MCF 10A (cell line): ENCODE data around the gene ARFGEF3. TPM values are rescaled to one million over a fixed set of nuclear protein-coding genes. Genes with fewer than 3 reads are reported as not detected.

Experiments used
- BruUV-seq: library from RNA; stranded (reverse); fragments of 400-500 nt; replicated peaks from 2 replicates; lab custom pipeline; 2021; lab: Mats Ljungman, UMichigan
- CTCF ChIA-PET: fragments of 300-600 bp; sonication (Branson Sonifier 250); formaldehyde crosslinking; extraction: SDS; loops from one replicate; lab custom pipeline; 2021; ENCODE audit warnings: antibody characterized with exemption, inconsistent platforms; lab: Yijun Ruan, JAX
- POLR2A ChIA-PET: fragments of 300-600, 350-650 bp; sonication (Branson Sonifier 250); formaldehyde crosslinking; extraction: SDS; loops from one replicate; lab custom pipeline; 2020; ENCODE audit warnings: antibody characterized with exemption, inconsistent platforms; lab: Yijun Ruan, JAX
- DNase-seq: peaks from one replicate; pipeline ENCODE4 v3.0.0-alpha.2; 2018; ENCODE audit not compliant: unreplicated experiment
- H3K27ac Mint-ChIP-seq: one replicate; pipeline ENCODE4 v1.8.0; 2022; ENCODE audit warnings: mild to moderate bottlenecking, low read depth, mixed read lengths; ENCODE audit not compliant: unreplicated experiment
- H3K27me3 Mint-ChIP-seq: one replicate; pipeline ENCODE4 v1.8.0; 2022; ENCODE audit warnings: mixed read lengths; ENCODE audit not compliant: insufficient read depth, unreplicated experiment
- H3K36me3 Mint-ChIP-seq: one replicate; pipeline ENCODE4 v1.8.0; 2022; ENCODE audit warnings: mild to moderate bottlenecking, moderate library complexity, mixed read lengths; ENCODE audit not compliant: insufficient read depth, unreplicated experiment
- H3K4me1 Mint-ChIP-seq: one replicate; pipeline ENCODE4 v1.8.0; 2022; ENCODE audit warnings: mixed read lengths; ENCODE audit not compliant: insufficient read depth, unreplicated experiment
- H3K4me3 Mint-ChIP-seq: one replicate; pipeline ENCODE4 v1.8.0; 2022; ENCODE audit warnings: mild to moderate bottlenecking, moderate library complexity, mixed read lengths; ENCODE audit not compliant: unreplicated experiment
- H3K9me3 Mint-ChIP-seq: one replicate; pipeline ENCODE4 v1.8.0; 2022; ENCODE audit warnings: mixed read lengths; ENCODE audit not compliant: unreplicated experiment
- intact Hi-C: fragments of 100-400 bp; cut with micrococcal nuclease; formaldehyde crosslinking; loops from 2 replicates; pipeline ENCODE4 v1.14.1; 2022
- total RNA-seq: library from RNA; stranded (reverse); gene quantifications from 2 replicates; pipeline ENCODE4 v1.2.3, GENCODE V29; 2022
- TF ChIP-seq, protein P1 (sequence below): fragments of 200-600 bp; IDR thresholded peaks from one replicate; pipeline ENCODE4 v1.8.0; 2022; ENCODE audit warnings: antibody characterized with exemption, mild to moderate bottlenecking; ENCODE audit not compliant: unreplicated experiment

Gene ARFGEF3
- total RNA-seq, 1 experiment from 2014 or later, result 3.4 TPM

- POLR2A ChIA-PET, result interaction anchor here (0.6 to 1.0 kb wide), 2 partner anchors 14 to 150 kb away, joined by 3 read pairs; no protein-coding TSS in a partner anchor
- DNase-seq, result no peak
- BruUV-seq, result no TSS peak
- Mint-ChIP-seq H3K4me3 (no peak overlapping the region), H3K9me3 (peaks cover 15% of the 10 kb centered on the region), H3K27me3 (peaks cover 8% of the 10 kb centered on the region), H3K36me3 (no peaks in the 10 kb centered on the region), H3K27ac (no peak overlapping the region), H3K4me1 (no peaks in the 10 kb centered on the region)
- intact Hi-C loops, result no loop called here
- TF ChIP-seq, protein P1, sequence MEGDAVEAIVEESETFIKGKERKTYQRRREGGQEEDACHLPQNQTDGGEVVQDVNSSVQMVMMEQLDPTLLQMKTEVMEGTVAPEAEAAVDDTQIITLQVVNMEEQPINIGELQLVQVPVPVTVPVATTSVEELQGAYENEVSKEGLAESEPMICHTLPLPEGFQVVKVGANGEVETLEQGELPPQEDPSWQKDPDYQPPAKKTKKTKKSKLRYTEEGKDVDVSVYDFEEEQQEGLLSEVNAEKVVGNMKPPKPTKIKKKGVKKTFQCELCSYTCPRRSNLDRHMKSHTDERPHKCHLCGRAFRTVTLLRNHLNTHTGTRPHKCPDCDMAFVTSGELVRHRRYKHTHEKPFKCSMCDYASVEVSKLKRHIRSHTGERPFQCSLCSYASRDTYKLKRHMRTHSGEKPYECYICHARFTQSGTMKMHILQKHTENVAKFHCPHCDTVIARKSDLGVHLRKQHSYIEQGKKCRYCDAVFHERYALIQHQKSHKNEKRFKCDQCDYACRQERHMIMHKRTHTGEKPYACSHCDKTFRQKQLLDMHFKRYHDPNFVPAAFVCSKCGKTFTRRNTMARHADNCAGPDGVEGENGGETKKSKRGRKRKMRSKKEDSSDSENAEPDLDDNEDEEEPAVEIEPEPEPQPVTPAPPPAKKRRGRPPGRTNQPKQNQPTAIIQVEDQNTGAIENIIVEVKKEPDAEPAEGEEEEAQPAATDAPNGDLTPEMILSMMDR, result no peak
- CTCF ChIA-PET, result interaction anchor here (0.6 to 0.7 kb wide), 2 partner anchors 135 to 344 kb away, joined by 3 read pairs; no protein-coding TSS in a partner anchor
Measured at GRCh38 chr6:138176652-138177232, 15.0 kb downstream of the ARFGEF3 start.

- Mint-ChIP-seq H3K27me3 (no peaks in the 10 kb centered on the region), H3K9me3 (peaks cover 6% of the 10 kb centered on the region), H3K4me1 (no peaks in the 10 kb centered on the region), H3K4me3 (no peak overlapping the region), H3K36me3 (no peaks in the 10 kb centered on the region), H3K27ac (no peak overlapping the region)
- TF ChIP-seq, protein P1, result no peak
- POLR2A ChIA-PET, result interaction anchor here (0.6 kb wide), 1 partner anchor 502 kb away, joined by 3 read pairs; no protein-coding TSS in a partner anchor
- intact Hi-C loops, result no loop called here
- no peak for DNase-seq
- BruUV-seq, result no TSS peak
- CTCF ChIA-PET, result interaction anchor here (0.9 to 1.9 kb wide), 2 partner anchors 7 to 26 kb away, joined by 4 to 6 read pairs; no protein-coding TSS in a partner anchor
Measured at GRCh38 chr6:138182939-138183789, 21.4 kb downstream of the ARFGEF3 start.

DNA sequence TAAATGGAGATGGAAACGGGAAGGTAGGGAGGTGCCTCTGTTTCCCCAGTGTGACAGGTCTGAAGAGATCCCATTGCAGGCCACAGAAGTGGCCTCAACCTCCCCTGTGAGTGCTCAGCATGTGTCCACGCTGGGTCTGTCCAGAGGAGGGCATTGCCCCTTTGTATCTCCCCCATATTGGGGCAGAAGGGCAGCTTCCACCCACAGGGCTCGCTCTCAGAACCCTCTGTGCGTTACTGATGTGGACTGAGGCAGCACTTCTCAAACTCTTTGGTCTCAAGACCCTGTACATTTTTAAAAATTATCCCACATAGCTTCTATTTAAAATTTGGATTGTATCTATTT is 22.0 kb downstream of the ARFGEF3 start:
- intact Hi-C loops, result no loop called here
- TF ChIP-seq, protein P1, result no peak
- CTCF ChIA-PET, result interaction anchor here (0.9 kb wide), 1 partner anchor 25 kb away, joined by 4 read pairs; no protein-coding TSS in a partner anchor
- Mint-ChIP-seq H3K4me1 (no peaks in the 10 kb centered on the region), H3K9me3 (no peaks in the 10 kb centered on the region), H3K27me3 (no peaks in the 10 kb centered on the region), H3K36me3 (no peaks in the 10 kb centered on the region), H3K27ac (no peak overlapping the region), H3K4me3 (no peak overlapping the region)
- no TSS peak for BruUV-seq
- POLR2A ChIA-PET, result interaction anchor here (0.6 kb wide), 1 partner anchor 516 kb away, joined by 3 read pairs; no protein-coding TSS in a partner anchor
- no peak for DNase-seq

DNA sequence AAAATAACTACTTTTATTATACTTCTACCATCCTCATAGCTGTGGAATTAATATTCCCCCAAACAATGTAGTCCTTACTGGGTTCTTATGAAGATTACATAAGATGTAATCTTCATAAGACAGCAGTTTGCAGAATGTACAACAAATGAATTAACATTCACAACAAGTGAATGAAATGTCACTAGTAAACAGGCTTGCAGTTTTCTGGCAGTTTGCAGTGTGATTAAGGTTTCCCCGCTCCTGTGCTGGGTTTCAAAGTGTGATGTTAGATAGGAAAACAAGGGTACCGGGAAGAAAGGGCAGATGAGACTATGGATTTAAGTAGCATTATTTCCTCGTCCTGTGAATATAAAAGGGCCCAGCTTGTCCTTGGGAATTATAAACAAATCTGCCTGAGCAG is 22.5 kb downstream of the ARFGEF3 start:
- H3K27me3 Mint-ChIP-seq, result no peaks in the 10 kb centered on the region
- ChIA-PET CTCF (interaction anchor here (0.9 kb wide), 1 partner anchor 25 kb away, joined by 4 read pairs; no protein-coding TSS in a partner anchor), POLR2A (interaction anchor here (0.6 kb wide), 1 partner anchor 515 kb away, joined by 3 read pairs; no protein-coding TSS in a partner anchor)
- H3K9me3 Mint-ChIP-seq, result no peaks in the 10 kb centered on the region
- intact Hi-C loops, result no loop called here
- DNase-seq, result no peak
- no peaks in the 10 kb centered on the region for H3K36me3 Mint-ChIP-seq
- BruUV-seq, result no TSS peak
- no peaks in the 10 kb centered on the region for H3K4me1 Mint-ChIP-seq
- no peak overlapping the region for H3K4me3 Mint-ChIP-seq
- H3K27ac Mint-ChIP-seq, result no peak overlapping the region
- TF ChIP-seq, protein P1, result no peak
